Activated T-cell treated with anti-CD3 and anti-CD28 coated beads, Interleukin-2, amount 50 U/mL, for 24 hours (primary cell): ENCODE data around the gene ADIPOR2.

Experiments used
- DNase-seq: peaks from one replicate; pipeline ENCODE4 v3.0.0-alpha.2; 2020
- H3K27ac Mint-ChIP-seq: 2 replicates; pipeline ENCODE4 v1.8.0; 2020; ENCODE audit warnings: mild to moderate bottlenecking, mixed read lengths
- H3K27me3 Mint-ChIP-seq: 2 replicates; pipeline ENCODE4 v1.8.0; 2020; ENCODE audit warnings: mixed read lengths
- H3K36me3 Mint-ChIP-seq: 2 replicates; pipeline ENCODE4 v1.8.0; 2020; ENCODE audit warnings: low read depth, mixed read lengths
- H3K4me1 Mint-ChIP-seq: 2 replicates; pipeline ENCODE4 v1.8.0; 2020; ENCODE audit warnings: low read depth, mixed read lengths
- H3K4me3 Mint-ChIP-seq: 2 replicates; pipeline ENCODE4 v1.8.0; 2020; ENCODE audit warnings: mild to moderate bottlenecking, moderate library complexity, mixed read lengths
- H3K9me3 Mint-ChIP-seq: 2 replicates; pipeline ENCODE4 v1.8.0; 2020; ENCODE audit warnings: mixed read lengths

Gene ADIPOR2

GRCh38 chr12:1657688-1658087 is 33.2 kb upstream of the ADIPOR2 start:
- Mint-ChIP-seq H3K36me3 (no peaks in the 10 kb centered on the region), H3K27ac (no peak overlapping the region)

GRCh38 chr12:1660304-1661187 is 30.3 kb upstream of the ADIPOR2 start:
- no peaks in the 10 kb centered on the region for H3K9me3 Mint-ChIP-seq
- no peaks in the 10 kb centered on the region for H3K36me3 Mint-ChIP-seq
- peaks cover 25% of the 10 kb centered on the region for H3K4me1 Mint-ChIP-seq
- H3K27ac Mint-ChIP-seq, result peak overlapping the region; percentile 39
- no peak overlapping the region for H3K4me3 Mint-ChIP-seq
- H3K27me3 Mint-ChIP-seq, result no peaks in the 10 kb centered on the region
- peak; percentile 50 for DNase-seq

More at GRCh38 chr12:1657688-1658087, 33.2 kb upstream of the ADIPOR2 start:
- H3K27me3 Mint-ChIP-seq, result no peaks in the 10 kb centered on the region
- DNase-seq, result no peak
- H3K4me3 Mint-ChIP-seq, result no peak overlapping the region
- H3K9me3 Mint-ChIP-seq, result no peaks in the 10 kb centered on the region
- peaks cover 11% of the 10 kb centered on the region for H3K4me1 Mint-ChIP-seq

DNA sequence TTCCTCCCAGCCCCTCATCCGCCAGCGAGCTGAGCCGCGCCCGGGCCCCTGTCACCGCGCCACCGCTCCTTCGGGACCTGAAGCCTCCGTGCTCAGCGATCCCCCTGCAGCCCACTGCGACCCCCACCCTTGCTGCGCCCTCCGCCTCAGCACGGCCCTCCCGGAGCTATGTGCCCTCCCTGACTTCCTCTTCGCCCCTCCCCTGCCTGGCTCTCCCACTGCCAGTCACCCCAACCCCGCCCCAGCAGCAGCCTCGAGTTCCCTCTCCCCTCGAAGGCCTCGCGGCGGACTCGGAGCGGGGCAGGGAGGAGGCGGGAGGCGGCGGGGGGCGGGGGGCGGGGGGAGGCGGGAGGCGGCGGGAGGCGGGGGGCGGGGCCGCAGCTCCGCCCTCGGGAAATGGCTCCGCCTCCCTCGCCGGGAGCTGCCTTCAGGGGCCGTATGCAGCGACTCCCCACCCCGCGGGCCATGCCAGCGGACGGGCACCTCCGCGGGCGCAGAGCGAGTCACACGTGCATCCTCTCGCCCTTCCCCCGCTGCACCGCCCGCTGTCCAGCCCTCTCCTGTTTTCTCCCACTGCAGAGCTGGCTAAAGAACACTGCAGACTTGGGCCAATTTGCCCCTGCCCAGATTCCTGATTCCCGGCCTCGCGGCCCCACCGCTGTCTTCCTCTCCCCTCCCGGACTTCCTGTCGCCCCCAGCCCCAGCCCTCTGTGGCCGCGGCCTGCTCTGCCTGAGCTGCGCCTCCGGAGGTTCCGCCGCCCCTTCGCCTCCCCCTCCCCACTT is 29.1 kb upstream of the ADIPOR2 start:
- H3K27ac Mint-ChIP-seq, result peak overlapping the region; percentile 89
- peak; percentile 87 for DNase-seq
- no peaks in the 10 kb centered on the region for H3K36me3 Mint-ChIP-seq
- H3K27me3 Mint-ChIP-seq, result no peaks in the 10 kb centered on the region
- H3K9me3 Mint-ChIP-seq, result no peaks in the 10 kb centered on the region
- H3K4me3 Mint-ChIP-seq, result peak overlapping the region; percentile 79
- peaks cover 32% of the 10 kb centered on the region for H3K4me1 Mint-ChIP-seq

DNA sequence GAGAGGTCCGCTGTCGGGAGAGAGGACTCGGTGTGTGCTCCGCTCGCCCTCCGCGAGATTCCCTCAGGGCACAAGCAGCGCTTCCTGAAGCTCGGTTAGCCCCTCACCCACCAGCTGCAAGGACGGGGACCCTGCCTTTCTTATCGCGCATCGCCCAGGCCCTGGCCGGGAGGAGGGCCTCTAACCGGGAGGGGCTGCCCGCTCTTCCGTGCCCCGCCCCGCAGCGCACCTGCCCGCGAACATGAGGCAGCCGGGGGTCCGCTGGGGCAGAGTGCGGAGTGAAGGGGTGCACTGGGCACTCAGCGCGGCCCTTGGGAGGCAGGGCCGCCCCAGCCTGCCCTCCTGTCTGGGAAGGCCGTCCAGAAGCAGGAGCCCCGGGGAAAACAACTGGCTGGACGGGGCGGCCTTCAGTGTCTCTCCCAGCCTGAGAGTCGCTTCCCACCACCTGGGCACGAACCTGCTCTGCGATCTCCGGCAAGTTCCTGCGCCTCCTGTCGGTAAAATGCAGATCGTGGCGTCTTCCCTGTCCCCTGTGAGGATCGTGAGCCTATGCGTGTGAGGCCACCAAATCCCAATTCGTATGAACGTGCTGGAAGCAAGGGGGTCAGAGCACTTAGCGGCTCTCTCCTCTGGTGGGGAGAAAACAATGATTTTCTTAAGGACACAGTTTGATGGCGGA is 28.0 kb upstream of the ADIPOR2 start:
- peak overlapping the region; percentile 87 for H3K27ac Mint-ChIP-seq
- peak overlapping the region; percentile 67 for H3K4me3 Mint-ChIP-seq
- DNase-seq, result peak; percentile 49
- H3K27me3 Mint-ChIP-seq, result no peaks in the 10 kb centered on the region
- H3K4me1 Mint-ChIP-seq, result peaks cover 39% of the 10 kb centered on the region
- H3K36me3 Mint-ChIP-seq, result no peaks in the 10 kb centered on the region
- H3K9me3 Mint-ChIP-seq, result no peaks in the 10 kb centered on the region

- no peaks in the 10 kb centered on the region for H3K27me3 Mint-ChIP-seq
- H3K27ac Mint-ChIP-seq, result no peak overlapping the region
- H3K36me3 Mint-ChIP-seq, result no peaks in the 10 kb centered on the region
- no peaks in the 10 kb centered on the region for H3K9me3 Mint-ChIP-seq
- peak overlapping the region; percentile 67 for H3K4me3 Mint-ChIP-seq
- DNase-seq, result no peak
- H3K4me1 Mint-ChIP-seq, result peaks cover 43% of the 10 kb centered on the region
Measured at GRCh38 chr12:1663440-1664132, 27.3 kb upstream of the ADIPOR2 start.

- H3K4me1 Mint-ChIP-seq, result peaks cover 46% of the 10 kb centered on the region
- H3K36me3 Mint-ChIP-seq, result no peaks in the 10 kb centered on the region
- no peaks in the 10 kb centered on the region for H3K9me3 Mint-ChIP-seq
- no peaks in the 10 kb centered on the region for H3K27me3 Mint-ChIP-seq
- H3K27ac Mint-ChIP-seq, result no peak overlapping the region
- DNase-seq, result no peak
- H3K4me3 Mint-ChIP-seq, result no peak overlapping the region
Measured at GRCh38 chr12:1665366-1665765, 25.5 kb upstream of the ADIPOR2 start.

GRCh38 chr12:1666215-1666614 is 24.7 kb upstream of the ADIPOR2 start:
- H3K36me3 Mint-ChIP-seq, result no peaks in the 10 kb centered on the region
- H3K27me3 Mint-ChIP-seq, result no peaks in the 10 kb centered on the region
- no peak overlapping the region for H3K4me3 Mint-ChIP-seq
- H3K27ac Mint-ChIP-seq, result no peak overlapping the region
- H3K4me1 Mint-ChIP-seq, result peaks cover 43% of the 10 kb centered on the region
- no peak for DNase-seq
- H3K9me3 Mint-ChIP-seq, result no peaks in the 10 kb centered on the region

DNA sequence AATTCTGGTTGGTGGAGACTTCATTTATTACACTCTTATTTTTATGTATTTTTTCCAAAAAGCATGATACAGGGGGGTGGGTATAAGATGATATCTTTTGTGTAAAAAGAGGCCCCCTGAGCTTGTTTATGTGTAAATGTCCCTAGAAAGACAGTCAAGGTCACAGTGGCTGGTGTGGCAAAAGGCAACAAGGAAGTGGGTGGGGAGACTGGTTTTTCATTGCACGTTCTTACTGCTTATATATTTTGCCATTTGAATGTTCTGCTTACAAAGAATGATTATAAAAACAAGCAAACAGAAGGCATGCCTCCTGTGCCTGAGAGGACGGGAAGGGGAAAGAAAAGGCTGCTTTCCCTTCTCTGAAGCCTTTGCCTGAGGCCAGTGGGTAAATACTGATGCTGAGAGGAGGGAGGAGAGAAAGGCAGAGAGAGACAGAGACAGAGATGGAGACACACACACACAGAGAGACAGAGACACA is 24.1 kb upstream of the ADIPOR2 start:
- Mint-ChIP-seq H3K36me3 (no peaks in the 10 kb centered on the region), H3K4me3 (no peak overlapping the region), H3K27me3 (no peaks in the 10 kb centered on the region), H3K9me3 (no peaks in the 10 kb centered on the region), H3K4me1 (peaks cover 41% of the 10 kb centered on the region), H3K27ac (peak overlapping the region; percentile 67)
- no peak for DNase-seq

- DNase-seq, result no peak
- H3K36me3 Mint-ChIP-seq, result no peaks in the 10 kb centered on the region
- H3K4me1 Mint-ChIP-seq, result peaks cover 34% of the 10 kb centered on the region
- peak overlapping the region; percentile 0 for H3K27ac Mint-ChIP-seq
- H3K9me3 Mint-ChIP-seq, result no peaks in the 10 kb centered on the region
- no peak overlapping the region for H3K4me3 Mint-ChIP-seq
- no peaks in the 10 kb centered on the region for H3K27me3 Mint-ChIP-seq
Measured at GRCh38 chr12:1668833-1669543, 21.9 kb upstream of the ADIPOR2 start.

GRCh38 chr12:1670358-1671268 is 20.3 kb upstream of the ADIPOR2 start:
- Mint-ChIP-seq H3K4me1 (peaks cover 26% of the 10 kb centered on the region), H3K27ac (no peak overlapping the region), H3K9me3 (no peaks in the 10 kb centered on the region), H3K4me3 (no peak overlapping the region), H3K36me3 (no peaks in the 10 kb centered on the region), H3K27me3 (no peaks in the 10 kb centered on the region)
- DNase-seq, result no peak

DNA sequence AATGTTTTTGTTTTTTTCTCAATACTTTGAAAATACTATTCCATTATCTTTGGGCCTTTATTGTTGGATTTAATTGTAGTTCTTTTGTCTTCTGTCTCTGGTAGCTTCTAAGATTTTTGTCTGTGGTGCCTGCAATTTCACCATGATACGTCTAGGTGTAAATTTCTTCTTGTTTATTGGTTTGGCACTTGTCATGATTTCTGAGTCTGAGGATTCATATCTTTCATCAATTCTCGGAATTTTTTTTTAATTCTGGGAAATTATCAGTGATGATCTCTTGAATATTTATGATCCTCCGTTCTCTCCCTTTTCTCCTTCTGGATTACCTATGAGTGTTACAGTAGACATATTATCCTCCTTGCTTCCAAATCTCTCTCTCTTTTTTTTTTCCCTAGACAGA is 14.8 kb upstream of the ADIPOR2 start:
- no peak overlapping the region for H3K4me3 Mint-ChIP-seq
- no peak for DNase-seq
- peaks cover 2% of the 10 kb centered on the region for H3K4me1 Mint-ChIP-seq
- no peaks in the 10 kb centered on the region for H3K36me3 Mint-ChIP-seq
- H3K27me3 Mint-ChIP-seq, result no peaks in the 10 kb centered on the region
- no peak overlapping the region for H3K27ac Mint-ChIP-seq
- no peaks in the 10 kb centered on the region for H3K9me3 Mint-ChIP-seq

GRCh38 chr12:1680804-1681492 is 9.9 kb upstream of the ADIPOR2 start:
- no peaks in the 10 kb centered on the region for H3K27me3 Mint-ChIP-seq
- H3K9me3 Mint-ChIP-seq, result no peaks in the 10 kb centered on the region
- H3K36me3 Mint-ChIP-seq, result no peaks in the 10 kb centered on the region
- DNase-seq, result no peak
- H3K4me3 Mint-ChIP-seq, result no peak overlapping the region
- no peaks in the 10 kb centered on the region for H3K4me1 Mint-ChIP-seq
- no peak overlapping the region for H3K27ac Mint-ChIP-seq
